Liver (tissue), 9 donors: ENCODE data around the gene GDF11. TPM values are rescaled to one million over a fixed set of nuclear protein-coding genes. Genes with fewer than 3 reads are reported as not detected.

Source experiments
- DNase-seq: peaks from one replicate; pipeline ENCODE4 v3.0.0-alpha.2; 2017; ENCODE audit warnings: low spot score
- H3K27ac ChIP-seq, 2 donors: one replicate each; pipeline ENCODE4 v1.7.0; 2013; ENCODE audit warnings: inconsistent platforms in 2 of 2, low read length in 2 of 2, control low read depth in 1 of 2, low read depth in 1 of 2, mild to moderate bottlenecking in 1 of 2
- H3K27me3 ChIP-seq, 4 donors: one replicate each; pipeline versions ENCODE4 v1.6.1 to v1.7.0; 2013; ENCODE audit warnings: low read length in 3 of 4, inconsistent platforms in 1 of 4, mild to moderate bottlenecking in 1 of 4, moderate library complexity in 1 of 4; ENCODE audit not compliant: control insufficient read depth in 4 of 4, insufficient read depth in 4 of 4
- H3K36me3 ChIP-seq, 4 donors: one replicate each; pipeline versions ENCODE4 v1.6.1 to v1.7.0; 2013; ENCODE audit warnings: low read length in 3 of 4, mild to moderate bottlenecking in 3 of 4, low read depth in 1 of 4, moderate library complexity in 1 of 4; ENCODE audit not compliant: control insufficient read depth in 4 of 4, insufficient read depth in 3 of 4
- H3K4me1 ChIP-seq, 4 donors: one replicate each; pipeline versions ENCODE4 v1.6.1 to v1.7.0; 2013; ENCODE audit warnings: low read length in 3 of 4, mild to moderate bottlenecking in 3 of 4, moderate library complexity in 1 of 4; ENCODE audit not compliant: control insufficient read depth in 4 of 4, insufficient read depth in 4 of 4
- H3K4me3 ChIP-seq, 3 donors: one replicate each; pipeline versions ENCODE4 v1.6.1 to v1.7.0; 2013; ENCODE audit warnings: low read length in 3 of 3, control low read depth in 1 of 3, low read depth in 1 of 3, mild to moderate bottlenecking in 1 of 3
- H3K9ac ChIP-seq, 2 donors: one replicate each; pipeline ENCODE4 v1.7.0; 2013; ENCODE audit warnings: low read length in 2 of 2, mild to moderate bottlenecking in 2 of 2, moderate library complexity in 2 of 2, control low read depth in 1 of 2, low read depth in 1 of 2
- H3K9me3 ChIP-seq, 4 donors: one replicate each; pipeline versions ENCODE4 v1.6.1 to v1.7.0; 2013; ENCODE audit warnings: low read length in 3 of 4; ENCODE audit not compliant: control insufficient read depth in 4 of 4
- ATF3 ChIP-seq: IDR thresholded peaks from 2 replicates; pipeline ENCODE4 v1.6.1; 2016; ENCODE audit warnings: antibody characterized with exemption
- EGR1 ChIP-seq, 2 donors: IDR thresholded peaks; 2 replicates each; pipeline ENCODE4 v1.6.1; 2016 to 2018; ENCODE audit warnings: antibody characterized with exemption in 2 of 2, low read depth in 2 of 2
- FOXA1 ChIP-seq: IDR thresholded peaks from 2 replicates; pipeline ENCODE4 v1.6.1; 2016; ENCODE audit warnings: antibody characterized with exemption
- FOXA2 ChIP-seq: IDR thresholded peaks from 2 replicates; pipeline ENCODE4 v1.6.1; 2016; ENCODE audit warnings: antibody characterized with exemption
- GABPA ChIP-seq, 2 donors: IDR thresholded peaks in 1 of 2; conservative IDR thresholded peaks in 1 of 2; 2 replicates each; pipeline ENCODE4 v1.6.1; 2016; ENCODE audit warnings: antibody characterized with exemption in 2 of 2, mild to moderate bottlenecking in 1 of 2, moderate library complexity in 1 of 2
- HNF4A ChIP-seq, 2 donors: conservative IDR thresholded peaks; 2 replicates each; pipeline ENCODE4 v1.6.1; 2016; ENCODE audit warnings: antibody characterized with exemption in 2 of 2, mild to moderate bottlenecking in 2 of 2
- HNF4G ChIP-seq: IDR thresholded peaks from 2 replicates; pipeline ENCODE4 v1.6.1; 2016; ENCODE audit warnings: antibody characterized with exemption
- JUND ChIP-seq, 2 donors: IDR thresholded peaks; 2 replicates each; pipeline ENCODE4 v1.6.1; 2016; ENCODE audit warnings: antibody characterized with exemption in 2 of 2
- MAX ChIP-seq: IDR thresholded peaks from 2 replicates; pipeline ENCODE4 v1.6.1; 2016; ENCODE audit warnings: antibody characterized with exemption
- NR2F2 ChIP-seq: IDR thresholded peaks from 2 replicates; pipeline ENCODE4 v1.6.1; 2016; ENCODE audit warnings: antibody characterized with exemption
- RAD21 ChIP-seq, 2 donors: IDR thresholded peaks; 2 replicates each; pipeline ENCODE4 v1.6.1; 2016; ENCODE audit warnings: antibody characterized with exemption in 2 of 2, mild to moderate bottlenecking in 2 of 2
- REST ChIP-seq: IDR thresholded peaks from 2 replicates; pipeline ENCODE4 v1.6.1; 2016; ENCODE audit warnings: antibody characterized with exemption, mild to moderate bottlenecking
- RXRA ChIP-seq, 2 donors: IDR thresholded peaks; 2 replicates each; pipeline ENCODE4 v1.6.1; 2017 to 2018; ENCODE audit warnings: antibody characterized with exemption in 2 of 2, mild to moderate bottlenecking in 1 of 2
- SP1 ChIP-seq: IDR thresholded peaks from 2 replicates; pipeline ENCODE4 v1.6.1; 2018; ENCODE audit warnings: antibody characterized with exemption, mild to moderate bottlenecking
- TAF1 ChIP-seq: conservative IDR thresholded peaks from 2 replicates; pipeline ENCODE4 v1.6.1; 2016; ENCODE audit warnings: antibody characterized with exemption, mild to moderate bottlenecking
- YY1 ChIP-seq: IDR thresholded peaks from 2 replicates; pipeline ENCODE4 v1.6.1; 2016; ENCODE audit warnings: antibody characterized with exemption, mild to moderate bottlenecking
- ZBTB33 ChIP-seq: IDR thresholded peaks from 2 replicates; pipeline ENCODE4 v1.6.1; 2016; ENCODE audit warnings: antibody characterized with exemption
- WGBS: extraction: QIAGEN DNeasy Blood & Tissue Kit; methylation state at CpG from one replicate; pipeline ENCODE4 v1.1.7; 2013; 5-methylcytosine and 5-hydroxymethylcytosine counted together
- polyA plus RNA-seq, 2 donors: library from polyadenylated mRNA; stranded (reverse) in 1 of 2; unstranded in 1 of 2; fragments of 200-250 nt in 1 of 2; fragments of >200 nt in 1 of 2; fragmentation: Nextera tagmentation in 1 of 2; extraction: Ambion mirVana in 1 of 2; gene quantifications; one replicate each; pipeline versions ENCODE4 v1.2.1 to v1.2.3, GENCODE V29; 2013 to 2015
- total RNA-seq, 2 donors: library from RNA; depleted of rRNA; stranded (reverse); fragments of >200 nt; gene quantifications; one replicate each; pipeline ENCODE4 v1.2.3, GENCODE V29; 2014
- TF ChIP-seq, protein P1 (sequence below): fragments of 150-350 bp; IDR thresholded peaks from 2 replicates; pipeline ENCODE4 v1.5.1; 2017; ENCODE audit warnings: improper control_type of control experiment, low read depth, low read length; ENCODE audit not compliant: missing input control
- donor health status: healthy.
- donor health status: healthy.
- donor health status: healthy.
- donor health status: healthy.
- donor health status: healthy.

The GDF11 gene
- total and polyA plus RNA-seq, 4 donors: 0.40 to 5.0 (median 0.70) TPM

GRCh38 chr12:55732288-55732687 lies 10.6 kb upstream of the GDF11 start:
- peaks cover 2 to 22% (median 12%) of the 10 kb centered on the region in 4 donors for H3K4me1 ChIP-seq
- TF ChIP-seq MAX (no peak), HNF4A (conservative IDR thresholded peaks at IDR 0.05) (no peak)
- H3K27ac ChIP-seq: no peak overlapping the region
- H3K36me3 ChIP-seq: no peaks in the 10 kb centered on the region
- H3K27me3 ChIP-seq: no peaks in the 10 kb centered on the region
- no peaks in the 10 kb centered on the region for H3K9me3 ChIP-seq
- 87% methylated on average over 4 of the region's 4 CpGs for WGBS
- H3K4me3 ChIP-seq: no peak overlapping the region
- DNase-seq: no peak
- H3K9ac ChIP-seq: no peak overlapping the region

GRCh38 chr12:55733021-55733555 lies 9.8 kb upstream of the GDF11 start:
- 92% methylated on average over 14 of the region's 14 CpGs for WGBS

More at GRCh38 chr12:55733021-55733555, 9.8 kb upstream of the GDF11 start:
- Histone ChIP-seq H3K27me3 (no peaks in the 10 kb centered on the region), H3K9ac (no peak overlapping the region), H3K9me3 (no peaks in the 10 kb centered on the region), H3K4me1 (peaks cover 2 to 21% (median 11%) of the 10 kb centered on the region in 4 donors), H3K4me3 (no peak overlapping the region), H3K36me3 (no peaks in the 10 kb centered on the region), H3K27ac (no peak overlapping the region)
- no peak for TF ChIP-seq REST
- no peak for TF ChIP-seq SP1
- no peak for TF ChIP-seq NR2F2
- TF ChIP-seq MAX: no peak
- TF ChIP-seq GABPA (IDR thresholded peaks at IDR 0.05 in 1 of 2, conservative IDR thresholded peaks at IDR 0.05 in 1 of 2): no peak
- no peak for TF ChIP-seq RAD21 (IDR thresholded peaks at IDR 0.05)
- TF ChIP-seq JUND (IDR thresholded peaks at IDR 0.05): no peak
- TF ChIP-seq TAF1: no peak
- TF ChIP-seq FOXA1: no peak
- TF ChIP-seq HNF4A (conservative IDR thresholded peaks at IDR 0.05): no peak
- TF ChIP-seq, protein P1, sequence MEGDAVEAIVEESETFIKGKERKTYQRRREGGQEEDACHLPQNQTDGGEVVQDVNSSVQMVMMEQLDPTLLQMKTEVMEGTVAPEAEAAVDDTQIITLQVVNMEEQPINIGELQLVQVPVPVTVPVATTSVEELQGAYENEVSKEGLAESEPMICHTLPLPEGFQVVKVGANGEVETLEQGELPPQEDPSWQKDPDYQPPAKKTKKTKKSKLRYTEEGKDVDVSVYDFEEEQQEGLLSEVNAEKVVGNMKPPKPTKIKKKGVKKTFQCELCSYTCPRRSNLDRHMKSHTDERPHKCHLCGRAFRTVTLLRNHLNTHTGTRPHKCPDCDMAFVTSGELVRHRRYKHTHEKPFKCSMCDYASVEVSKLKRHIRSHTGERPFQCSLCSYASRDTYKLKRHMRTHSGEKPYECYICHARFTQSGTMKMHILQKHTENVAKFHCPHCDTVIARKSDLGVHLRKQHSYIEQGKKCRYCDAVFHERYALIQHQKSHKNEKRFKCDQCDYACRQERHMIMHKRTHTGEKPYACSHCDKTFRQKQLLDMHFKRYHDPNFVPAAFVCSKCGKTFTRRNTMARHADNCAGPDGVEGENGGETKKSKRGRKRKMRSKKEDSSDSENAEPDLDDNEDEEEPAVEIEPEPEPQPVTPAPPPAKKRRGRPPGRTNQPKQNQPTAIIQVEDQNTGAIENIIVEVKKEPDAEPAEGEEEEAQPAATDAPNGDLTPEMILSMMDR: no peak
- no peak for TF ChIP-seq ATF3
- no peak for TF ChIP-seq HNF4G
- TF ChIP-seq ZBTB33: no peak
- TF ChIP-seq YY1: no peak
- no peak for TF ChIP-seq EGR1 (IDR thresholded peaks at IDR 0.05; ENCODE audit: low read depth in 2 of 2)
- TF ChIP-seq FOXA2: no peak
- TF ChIP-seq RXRA (IDR thresholded peaks at IDR 0.05): no peak
- no peak for DNase-seq
